ENCODE results near the gene CBARP. TPM values are rescaled to one million over a fixed set of nuclear protein-coding genes. Genes with fewer than 3 reads are reported as not detected.

The CBARP gene
- total and polyA plus RNA-seq, 9 of the 15 experiments (the other 6 are each of a cell fraction or from before 2014, with no cell fraction given): 0.03 to 8.9 (median 1.2) TPM; not detected in 1

DNA sequence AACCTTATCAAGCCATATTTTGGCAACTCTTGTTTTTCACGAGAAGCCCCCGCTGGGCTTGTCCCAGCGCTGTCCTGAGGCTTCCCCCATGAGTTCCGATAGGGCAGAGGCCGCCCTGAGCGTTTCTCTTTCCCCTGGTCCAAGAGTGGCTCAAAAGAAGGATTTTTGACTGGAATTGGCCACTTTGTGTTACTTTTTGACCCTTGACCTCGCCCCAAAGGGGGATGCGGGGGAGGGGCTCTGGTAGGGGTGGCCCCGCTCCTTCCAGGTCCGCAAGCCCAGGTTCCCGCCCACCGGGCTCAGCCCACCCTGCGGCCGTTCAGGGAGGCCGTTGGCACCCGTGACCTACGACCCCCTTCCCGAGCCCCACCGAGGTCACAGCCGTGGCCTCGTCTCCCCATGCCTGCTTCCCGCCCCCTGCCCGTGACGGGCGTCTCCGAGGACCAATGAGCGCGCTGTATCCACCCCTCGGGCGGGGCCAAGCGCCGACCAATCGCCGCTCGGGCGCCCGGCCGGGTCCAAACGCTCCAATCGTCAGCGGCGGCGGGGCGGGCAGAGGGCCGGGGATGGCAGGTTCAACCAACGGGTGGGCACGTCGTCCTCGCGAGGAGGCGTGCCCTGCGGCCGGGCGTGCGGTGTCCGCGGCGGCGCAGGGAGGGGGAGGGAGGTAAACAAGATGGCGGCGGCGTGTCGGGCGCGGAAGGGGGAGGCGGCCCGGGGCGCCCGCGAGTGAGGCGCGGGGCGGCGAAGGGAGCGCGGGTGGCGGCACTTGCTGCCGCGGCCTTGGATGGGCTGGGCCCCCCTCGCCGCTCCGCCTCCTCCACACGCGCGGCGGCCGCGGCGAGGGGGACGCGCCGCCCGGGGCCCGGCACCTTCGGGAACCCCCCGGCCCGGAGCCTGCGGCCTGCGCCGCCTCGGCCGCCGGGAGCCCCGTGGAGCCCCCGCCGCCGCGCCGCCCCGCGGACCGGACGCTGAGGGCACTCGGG is 32.4 kb downstream of the CBARP start, which contains the start of gene STK11 (continued):
- TF ChIP-seq, protein P1, sequence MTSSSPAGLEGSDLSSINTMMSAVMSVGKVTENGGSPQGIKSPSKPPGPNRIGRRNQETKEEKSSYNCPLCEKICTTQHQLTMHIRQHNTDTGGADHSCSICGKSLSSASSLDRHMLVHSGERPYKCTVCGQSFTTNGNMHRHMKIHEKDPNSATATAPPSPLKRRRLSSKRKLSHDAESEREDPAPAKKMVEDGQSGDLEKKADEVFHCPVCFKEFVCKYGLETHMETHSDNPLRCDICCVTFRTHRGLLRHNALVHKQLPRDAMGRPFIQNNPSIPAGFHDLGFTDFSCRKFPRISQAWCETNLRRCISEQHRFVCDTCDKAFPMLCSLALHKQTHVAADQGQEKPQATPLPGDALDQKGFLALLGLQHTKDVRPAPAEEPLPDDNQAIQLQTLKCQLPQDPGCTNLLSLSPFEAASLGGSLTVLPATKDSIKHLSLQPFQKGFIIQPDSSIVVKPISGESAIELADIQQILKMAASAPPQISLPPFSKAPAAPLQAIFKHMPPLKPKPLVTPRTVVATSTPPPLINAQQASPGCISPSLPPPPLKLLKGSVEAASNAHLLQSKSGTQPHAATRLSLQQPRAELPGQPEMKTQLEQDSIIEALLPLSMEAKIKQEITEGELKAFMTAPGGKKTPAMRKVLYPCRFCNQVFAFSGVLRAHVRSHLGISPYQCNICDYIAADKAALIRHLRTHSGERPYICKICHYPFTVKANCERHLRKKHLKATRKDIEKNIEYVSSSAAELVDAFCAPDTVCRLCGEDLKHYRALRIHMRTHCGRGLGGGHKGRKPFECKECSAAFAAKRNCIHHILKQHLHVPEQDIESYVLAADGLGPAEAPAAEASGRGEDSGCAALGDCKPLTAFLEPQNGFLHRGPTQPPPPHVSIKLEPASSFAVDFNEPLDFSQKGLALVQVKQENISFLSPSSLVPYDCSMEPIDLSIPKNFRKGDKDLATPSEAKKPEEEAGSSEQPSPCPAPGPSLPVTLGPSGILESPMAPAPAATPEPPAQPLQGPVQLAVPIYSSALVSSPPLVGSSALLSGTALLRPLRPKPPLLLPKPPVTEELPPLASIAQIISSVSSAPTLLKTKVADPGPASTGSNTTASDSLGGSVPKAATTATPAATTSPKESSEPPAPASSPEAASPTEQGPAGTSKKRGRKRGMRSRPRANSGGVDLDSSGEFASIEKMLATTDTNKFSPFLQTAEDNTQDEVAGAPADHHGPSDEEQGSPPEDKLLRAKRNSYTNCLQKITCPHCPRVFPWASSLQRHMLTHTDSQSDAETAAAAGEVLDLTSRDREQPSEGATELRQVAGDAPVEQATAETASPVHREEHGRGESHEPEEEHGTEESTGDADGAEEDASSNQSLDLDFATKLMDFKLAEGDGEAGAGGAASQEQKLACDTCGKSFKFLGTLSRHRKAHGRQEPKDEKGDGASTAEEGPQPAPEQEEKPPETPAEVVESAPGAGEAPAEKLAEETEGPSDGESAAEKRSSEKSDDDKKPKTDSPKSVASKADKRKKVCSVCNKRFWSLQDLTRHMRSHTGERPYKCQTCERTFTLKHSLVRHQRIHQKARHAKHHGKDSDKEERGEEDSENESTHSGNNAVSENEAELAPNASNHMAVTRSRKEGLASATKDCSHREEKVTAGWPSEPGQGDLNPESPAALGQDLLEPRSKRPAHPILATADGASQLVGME (CRISPR knock-in tag; IDR thresholded peaks at IDR 0.05): peak; percentile 84; the same call in 1 of the 2 replicates
- TF ChIP-seq, protein P2, sequence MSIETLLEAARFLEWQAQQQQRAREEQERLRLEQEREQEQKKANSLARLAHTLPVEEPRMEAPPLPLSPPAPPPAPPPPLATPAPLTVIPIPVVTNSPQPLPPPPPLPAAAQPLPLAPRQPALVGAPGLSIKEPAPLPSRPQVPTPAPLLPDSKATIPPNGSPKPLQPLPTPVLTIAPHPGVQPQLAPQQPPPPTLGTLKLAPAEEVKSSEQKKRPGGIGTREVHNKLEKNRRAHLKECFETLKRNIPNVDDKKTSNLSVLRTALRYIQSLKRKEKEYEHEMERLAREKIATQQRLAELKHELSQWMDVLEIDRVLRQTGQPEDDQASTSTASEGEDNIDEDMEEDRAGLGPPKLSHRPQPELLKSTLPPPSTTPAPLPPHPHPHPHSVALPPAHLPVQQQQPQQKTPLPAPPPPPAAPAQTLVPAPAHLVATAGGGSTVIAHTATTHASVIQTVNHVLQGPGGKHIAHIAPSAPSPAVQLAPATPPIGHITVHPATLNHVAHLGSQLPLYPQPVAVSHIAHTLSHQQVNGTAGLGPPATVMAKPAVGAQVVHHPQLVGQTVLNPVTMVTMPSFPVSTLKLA (conservative IDR thresholded peaks at IDR 0.05): peak; percentile 68 to 87
- TF ChIP-seq SMAD1 (IDR thresholded peaks at IDR 0.05; ENCODE audit: low read depth, low read length, partially characterized antibody) (peak; percentile 39), HNRNPL (IDR thresholded peaks at IDR 0.05; ENCODE audit: low read depth, low read length) (peak; percentile 95; the same call in 1 of the 2 replicates), ZNF785 (CRISPR knock-in tag; IDR thresholded peaks at IDR 0.05) (no peak), SREBF2 (CRISPR knock-in tag; IDR thresholded peaks at IDR 0.05) (no peak), BHLHE40 (IDR thresholded peaks at IDR 0.05; ENCODE audit: low read length) (peak; percentile 50), ZNF12 (CRISPR knock-in tag; IDR thresholded peaks at IDR 0.05) (no peak), ZNF217 (CRISPR knock-in tag; IDR thresholded peaks at IDR 0.05) (no peak), IRF2 (CRISPR knock-in tag; IDR thresholded peaks at IDR 0.05) (no peak), RBFOX2 (IDR thresholded peaks at IDR 0.05; ENCODE audit: low read depth, low read length) (peak; percentile 88), ZNF212 (CRISPR knock-in tag; IDR thresholded peaks at IDR 0.05) (no peak), MYC (IDR thresholded peaks at IDR 0.05; ENCODE audit: low read depth, low read length) (0 out of 2 replicates have a peak, but pooled peaks have one; percentile 32), MYC (CRISPR knock-in tag; IDR thresholded peaks at IDR 0.05; ENCODE audit: borderline replicate concordance, low read depth) (no peak), ZNF239 (CRISPR knock-in tag; IDR thresholded peaks at IDR 0.05) (peak; percentile 55; the same call in 1 of the 2 replicates), GTF2E2 (tag; IDR thresholded peaks at IDR 0.05) (peak; percentile 37; the same call in 1 of the 2 replicates), NR2C2 (CRISPR knock-in tag; IDR thresholded peaks at IDR 0.05) (peak; percentile 91), NR2C2 (tag; IDR thresholded peaks at IDR 0.05) (peak; percentile 99)
- TF ChIP-seq, protein P3, sequence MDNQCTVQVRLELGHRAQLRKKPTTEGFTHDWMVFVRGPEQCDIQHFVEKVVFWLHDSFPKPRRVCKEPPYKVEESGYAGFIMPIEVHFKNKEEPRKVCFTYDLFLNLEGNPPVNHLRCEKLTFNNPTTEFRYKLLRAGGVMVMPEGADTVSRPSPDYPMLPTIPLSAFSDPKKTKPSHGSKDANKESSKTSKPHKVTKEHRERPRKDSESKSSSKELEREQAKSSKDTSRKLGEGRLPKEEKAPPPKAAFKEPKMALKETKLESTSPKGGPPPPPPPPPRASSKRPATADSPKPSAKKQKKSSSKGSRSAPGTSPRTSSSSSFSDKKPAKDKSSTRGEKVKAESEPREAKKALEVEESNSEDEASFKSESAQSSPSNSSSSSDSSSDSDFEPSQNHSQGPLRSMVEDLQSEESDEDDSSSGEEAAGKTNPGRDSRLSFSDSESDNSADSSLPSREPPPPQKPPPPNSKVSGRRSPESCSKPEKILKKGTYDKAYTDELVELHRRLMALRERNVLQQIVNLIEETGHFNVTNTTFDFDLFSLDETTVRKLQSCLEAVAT (IDR thresholded peaks at IDR 0.05): peak in 1 of 2 experiments; percentile 77; a peak in 2 of 4 replicates

Measured in K562 (cell line).